A673 (cell line): Measurements from ENCODE around the gene MIEF1. TPM values are rescaled to one million over a fixed set of nuclear protein-coding genes. Genes with fewer than 3 reads are reported as not detected.

Source experiments
- BruUV-seq: library from RNA; stranded (reverse); fragments of 400-500 nt; replicated peaks from 2 replicates; lab custom pipeline; 2021; lab: Mats Ljungman, UMichigan
- CTCF ChIA-PET: fragments of 300-600 bp; sonication (Branson Sonifier 250); formaldehyde crosslinking; loops from one replicate; lab custom pipeline; 2022; ENCODE audit warnings: antibody characterized with exemption; lab: Charles Lee
- POLR2A ChIA-PET: fragments of 300-600 bp; sonication (Branson Sonifier 250); formaldehyde crosslinking; loops from one replicate; lab custom pipeline; 2022; ENCODE audit warnings: antibody characterized with exemption; ENCODE audit not compliant: low non-redundant PET; lab: Charles Lee
- DNase-seq: peaks from one replicate; pipeline ENCODE4 v3.0.0-alpha.2; 2015; ENCODE audit warnings: low spot score
- H3K27ac ChIP-seq: fragments of 200-600 bp; sonication (generic); 2 replicates; pipeline ENCODE4 v1.5.1; 2016; ENCODE audit warnings: mixed run types, low read depth, mild to moderate bottlenecking, mixed read lengths, antibody characterized with exemption, low read length; ENCODE audit not compliant: poor library complexity, severe bottlenecking
- H3K27me3 ChIP-seq: fragments of 200-600 bp; sonication (generic); replicated peaks from 2 replicates; pipeline ENCODE4 v1.6.1; 2017; ENCODE audit warnings: mixed run types, low read depth, mild to moderate bottlenecking, mixed read lengths, antibody characterized with exemption, low read length; ENCODE audit not compliant: insufficient read depth, poor library complexity
- H3K36me3 ChIP-seq: fragments of 200-600 bp; sonication (generic); 2 replicates; pipeline ENCODE4 v1.6.1; 2016; ENCODE audit warnings: mixed run types, mild to moderate bottlenecking, mixed read lengths, antibody characterized with exemption, low read length; ENCODE audit not compliant: insufficient read depth, poor library complexity, severe bottlenecking
- H3K4me1 ChIP-seq: fragments of 200-600 bp; sonication (generic); 2 replicates; pipeline ENCODE4 v1.6.1; 2017; ENCODE audit warnings: mixed run types, mild to moderate bottlenecking, mixed read lengths, antibody characterized with exemption, low read length; ENCODE audit not compliant: insufficient read depth, poor library complexity, severe bottlenecking
- H3K4me3 ChIP-seq: fragments of 200-600 bp; sonication (generic); 2 replicates; pipeline ENCODE4 v1.5.1; 2016; ENCODE audit warnings: low read depth, mixed run types, mild to moderate bottlenecking, mixed read lengths, low read length; ENCODE audit not compliant: poor library complexity, severe bottlenecking
- H3K9me3 ChIP-seq: fragments of 200-600 bp; sonication (generic); 2 replicates; pipeline ENCODE4 v1.6.1; 2016; ENCODE audit warnings: mixed run types, low read depth, mild to moderate bottlenecking, mixed read lengths, antibody characterized with exemption, low read length; ENCODE audit not compliant: poor library complexity, severe bottlenecking
- EZH2 ChIP-seq: fragments of 200-600 bp; sonication (generic); IDR thresholded peaks from 2 replicates; pipeline ENCODE4 v1.6.1; 2017; ENCODE audit warnings: borderline replicate concordance, low read depth, mild to moderate bottlenecking, mixed read lengths, antibody characterized with exemption, low read length; ENCODE audit not compliant: poor library complexity, severe bottlenecking
- intact Hi-C: fragments of 100-400 bp; cut with micrococcal nuclease; formaldehyde crosslinking; loops from one replicate; pipeline ENCODE4 v1.10.0; 2022; ENCODE audit not compliant: unreplicated experiment
- total RNA-seq: library from RNA; stranded (reverse); gene quantifications from 2 replicates; pipeline ENCODE4 v1.2.3, GENCODE V29; 2021
- TF ChIP-seq, protein P1 (sequence below): fragments of 300-800, 200-600 bp; sonication (generic); conservative IDR thresholded peaks from 2 replicates; pipeline ENCODE4 v1.5.1; 2017; ENCODE audit warnings: low read depth, mild to moderate bottlenecking, antibody characterized with exemption, low read length, moderate library complexity, mixed read lengths

Gene MIEF1
- total RNA-seq, 1 experiment from 2014 or later = 55.1 TPM

DNA sequence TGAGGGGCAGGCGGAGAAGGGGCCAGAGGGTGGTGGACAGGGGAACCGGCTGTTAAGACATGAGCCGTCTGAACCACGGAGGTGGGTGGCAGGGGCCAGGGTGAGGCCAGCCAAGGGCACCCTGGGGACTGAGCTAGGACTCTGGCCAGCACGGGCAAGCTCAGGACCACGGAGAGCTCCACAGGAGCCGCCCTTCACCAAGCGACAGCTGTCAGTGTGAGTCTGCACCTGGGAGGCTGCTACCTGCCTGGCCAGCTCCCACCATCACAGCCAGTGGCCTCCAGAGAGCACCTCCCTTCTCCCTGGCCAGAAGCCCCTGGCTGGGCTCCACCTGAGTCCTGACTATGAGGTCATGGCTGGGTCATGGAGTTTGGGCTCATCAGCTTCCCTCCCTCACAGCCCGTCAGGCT, 23.6 kb upstream of the MIEF1 start:
- TF ChIP-seq EZH2 = no peak
- TF ChIP-seq, protein P1, sequence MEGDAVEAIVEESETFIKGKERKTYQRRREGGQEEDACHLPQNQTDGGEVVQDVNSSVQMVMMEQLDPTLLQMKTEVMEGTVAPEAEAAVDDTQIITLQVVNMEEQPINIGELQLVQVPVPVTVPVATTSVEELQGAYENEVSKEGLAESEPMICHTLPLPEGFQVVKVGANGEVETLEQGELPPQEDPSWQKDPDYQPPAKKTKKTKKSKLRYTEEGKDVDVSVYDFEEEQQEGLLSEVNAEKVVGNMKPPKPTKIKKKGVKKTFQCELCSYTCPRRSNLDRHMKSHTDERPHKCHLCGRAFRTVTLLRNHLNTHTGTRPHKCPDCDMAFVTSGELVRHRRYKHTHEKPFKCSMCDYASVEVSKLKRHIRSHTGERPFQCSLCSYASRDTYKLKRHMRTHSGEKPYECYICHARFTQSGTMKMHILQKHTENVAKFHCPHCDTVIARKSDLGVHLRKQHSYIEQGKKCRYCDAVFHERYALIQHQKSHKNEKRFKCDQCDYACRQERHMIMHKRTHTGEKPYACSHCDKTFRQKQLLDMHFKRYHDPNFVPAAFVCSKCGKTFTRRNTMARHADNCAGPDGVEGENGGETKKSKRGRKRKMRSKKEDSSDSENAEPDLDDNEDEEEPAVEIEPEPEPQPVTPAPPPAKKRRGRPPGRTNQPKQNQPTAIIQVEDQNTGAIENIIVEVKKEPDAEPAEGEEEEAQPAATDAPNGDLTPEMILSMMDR = no peak
- Histone ChIP-seq H3K27me3 (no peaks in the 10 kb centered on the region), H3K36me3 (no peaks in the 10 kb centered on the region), H3K9me3 (no peaks in the 10 kb centered on the region), H3K4me1 (no peaks in the 10 kb centered on the region), H3K4me3 (no peak overlapping the region), H3K27ac (no peak overlapping the region)
- ChIA-PET CTCF (no interaction called here), POLR2A (no interaction called here)
- intact Hi-C loops = no loop called here
- BruUV-seq = no TSS peak
- DNase-seq = no peak

DNA sequence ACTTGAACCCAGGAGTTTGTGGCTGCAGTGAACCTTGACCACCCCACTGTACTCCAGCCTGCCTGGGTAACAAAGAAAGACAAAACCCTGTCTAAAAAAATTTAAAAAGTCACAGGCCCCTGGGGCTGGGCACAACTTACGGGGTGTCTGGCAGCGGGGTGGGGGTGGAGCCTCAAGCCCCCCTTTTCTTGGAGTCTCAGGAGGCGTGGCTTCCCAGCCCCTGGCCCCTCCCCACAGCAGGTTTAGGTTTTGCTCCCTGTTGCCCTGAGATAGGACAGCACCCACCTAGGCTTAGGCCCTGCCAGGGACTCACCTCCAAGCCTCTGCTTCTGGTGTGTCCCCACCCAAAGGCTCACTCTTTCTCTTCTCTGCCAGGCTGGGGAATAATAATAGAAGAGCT, 22.8 kb upstream of the MIEF1 start:
- intact Hi-C loops = no loop called here
- Histone ChIP-seq H3K9me3 (no peaks in the 10 kb centered on the region), H3K27ac (no peak overlapping the region), H3K4me3 (no peak overlapping the region), H3K27me3 (no peaks in the 10 kb centered on the region), H3K36me3 (no peaks in the 10 kb centered on the region), H3K4me1 (no peaks in the 10 kb centered on the region)
- BruUV-seq = no TSS peak
- CTCF ChIA-PET = no interaction called here
- POLR2A ChIA-PET = no interaction called here
- no peak for TF ChIP-seq EZH2
- TF ChIP-seq, protein P1 = no peak
- no peak for DNase-seq

DNA sequence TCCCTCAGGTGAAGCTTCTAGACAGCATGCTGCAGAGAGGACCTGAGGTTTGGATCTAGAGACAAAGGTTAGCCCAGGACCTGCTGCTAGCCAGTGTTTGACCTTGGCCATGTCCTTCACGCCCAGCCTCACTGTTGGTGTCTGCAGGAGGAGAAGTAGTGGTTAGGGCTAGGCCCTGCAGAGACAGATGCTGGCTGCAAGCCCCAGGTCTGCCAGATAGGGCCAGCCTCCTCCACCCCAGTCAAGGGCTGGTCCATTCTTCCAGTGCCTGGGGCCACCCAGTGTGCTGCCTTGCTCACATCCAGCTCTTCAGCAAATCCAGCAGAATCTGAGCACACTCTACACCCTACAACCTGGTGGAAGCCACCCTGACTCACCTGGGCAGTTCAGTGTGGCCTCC, 21.5 kb upstream of the MIEF1 start:
- TF ChIP-seq, protein P1 = no peak
- TF ChIP-seq EZH2 = no peak
- BruUV-seq = no TSS peak
- CTCF ChIA-PET = no interaction called here
- intact Hi-C loops = no loop called here
- Histone ChIP-seq H3K27me3 (no peaks in the 10 kb centered on the region), H3K36me3 (no peaks in the 10 kb centered on the region), H3K9me3 (no peaks in the 10 kb centered on the region), H3K4me3 (no peak overlapping the region), H3K27ac (no peak overlapping the region), H3K4me1 (no peaks in the 10 kb centered on the region)
- DNase-seq = no peak
- POLR2A ChIA-PET = no interaction called here
